Activated effector memory CD4-positive, alpha-beta T cell treated with anti-CD3 and anti-CD28 coated beads, Interleukin-2, amount 50 U/mL, for 16 hours (primary cell): ENCODE results near the gene SYF2.
"Not testable (repeated sequence)": the region's sequence is repeated elsewhere in the genome, so short reads cannot be mapped to it uniquely, and the experiment has no call there.

Experiments used
- DNase-seq: peaks from one replicate; pipeline ENCODE4 v3.0.0-alpha.2; 2020

SYF2 gene

GRCh38 chr1:25232027-25232865 lies at the start of gene SYF2:
Gene SYF2, minus strand, starts transcription at chr1:25232502. Its CDS starts 35 bp downstream, at chr1:25232467.
- DNase-seq = peak; percentile 95

DNA sequence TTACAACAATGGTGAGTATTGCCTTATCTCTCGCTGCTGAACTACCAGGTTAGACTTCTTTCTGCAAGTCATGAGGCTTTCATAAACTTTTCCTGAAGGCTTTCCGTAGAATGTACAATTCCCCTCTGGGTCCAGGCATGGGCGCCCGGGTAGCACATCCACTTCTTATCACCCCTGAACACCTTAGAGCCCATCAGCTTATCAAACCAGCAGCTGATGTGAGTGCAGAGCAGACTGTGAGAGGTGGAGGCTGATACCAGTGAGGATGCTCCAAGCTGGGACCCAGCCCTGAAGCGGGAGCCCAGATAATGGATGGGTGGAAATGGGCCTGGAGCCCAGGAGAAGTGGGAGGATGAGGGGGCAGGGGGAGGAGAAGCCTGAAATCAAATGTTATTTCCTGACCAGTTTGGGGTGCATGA lies 47.4 kb upstream of the SYF2 start:
- DNase-seq = not testable (repeated sequence)

GRCh38 chr1:25278790-25279189 lies 46.5 kb upstream of the SYF2 start:
- not testable (repeated sequence) for DNase-seq

GRCh38 chr1:25278358-25278757 lies 46.1 kb upstream of the SYF2 start:
- not testable (repeated sequence) for DNase-seq

GRCh38 chr1:25277295-25277694 lies 45.0 kb upstream of the SYF2 start:
- DNase-seq = not testable (repeated sequence)

GRCh38 chr1:25275648-25276047 lies 43.3 kb upstream of the SYF2 start:
- DNase-seq = not testable (repeated sequence)

DNA sequence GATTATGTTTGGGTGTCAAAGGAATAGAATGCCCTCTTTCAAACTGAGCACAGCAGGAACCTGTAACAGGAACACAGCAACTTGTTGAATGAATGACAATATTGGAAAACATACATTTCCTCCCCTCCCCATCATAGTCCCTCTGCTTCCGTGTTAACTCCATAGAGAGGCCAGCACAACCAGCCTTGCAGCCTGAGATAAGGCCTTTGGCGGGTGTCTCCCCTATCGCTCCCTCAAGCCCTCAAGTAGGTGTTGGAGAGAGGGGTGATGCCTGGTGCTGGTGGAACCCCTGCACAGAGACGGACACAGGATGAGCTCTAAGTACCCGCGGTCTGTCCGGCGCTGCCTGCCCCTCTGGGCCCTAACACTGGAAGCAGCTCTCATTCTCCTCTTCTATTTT lies 39.9 kb upstream of the SYF2 start, which contains the start of gene RHD:
TSS of gene RHD (plus strand) at position 272 of the 400 bp plus-strand sequence. CDS start at position 311, 39 bp downstream.
- not testable (repeated sequence) for DNase-seq

DNA sequence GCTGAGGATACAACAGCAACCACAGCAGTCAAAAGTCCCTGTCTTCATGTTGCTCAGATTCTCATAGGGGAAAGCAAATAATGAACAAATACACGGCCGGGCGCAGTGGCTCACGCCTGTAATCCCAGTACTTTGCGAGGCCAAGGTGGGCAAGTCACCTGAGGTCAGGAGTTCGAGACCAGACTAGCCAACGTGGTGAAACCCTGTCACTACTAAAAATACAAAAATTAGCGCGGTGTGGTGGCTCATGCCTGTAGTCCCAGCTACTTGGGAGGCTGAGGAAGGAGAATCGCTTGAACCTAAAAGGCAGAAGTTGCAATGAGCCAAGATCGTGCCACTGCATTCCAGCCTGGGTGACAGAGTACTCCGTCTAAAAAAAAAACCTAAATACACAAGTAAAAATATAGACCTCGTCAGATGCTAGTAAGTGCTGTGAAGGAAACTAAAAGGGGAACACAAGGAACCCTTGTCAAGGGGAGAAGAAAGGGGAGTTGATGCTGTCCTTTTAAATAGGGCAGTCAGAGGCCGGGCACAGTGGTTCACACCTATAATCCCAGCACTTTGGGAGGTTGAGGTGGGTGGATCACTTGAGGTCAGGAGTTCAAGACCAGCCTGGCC lies 36.0 kb upstream of the SYF2 start:
- peak; percentile 65 for DNase-seq

- DNase-seq = peak; percentile 98
These were observed 35.2 kb upstream of the SYF2 start for GRCh38 chr1:25267288-25268142.

DNA sequence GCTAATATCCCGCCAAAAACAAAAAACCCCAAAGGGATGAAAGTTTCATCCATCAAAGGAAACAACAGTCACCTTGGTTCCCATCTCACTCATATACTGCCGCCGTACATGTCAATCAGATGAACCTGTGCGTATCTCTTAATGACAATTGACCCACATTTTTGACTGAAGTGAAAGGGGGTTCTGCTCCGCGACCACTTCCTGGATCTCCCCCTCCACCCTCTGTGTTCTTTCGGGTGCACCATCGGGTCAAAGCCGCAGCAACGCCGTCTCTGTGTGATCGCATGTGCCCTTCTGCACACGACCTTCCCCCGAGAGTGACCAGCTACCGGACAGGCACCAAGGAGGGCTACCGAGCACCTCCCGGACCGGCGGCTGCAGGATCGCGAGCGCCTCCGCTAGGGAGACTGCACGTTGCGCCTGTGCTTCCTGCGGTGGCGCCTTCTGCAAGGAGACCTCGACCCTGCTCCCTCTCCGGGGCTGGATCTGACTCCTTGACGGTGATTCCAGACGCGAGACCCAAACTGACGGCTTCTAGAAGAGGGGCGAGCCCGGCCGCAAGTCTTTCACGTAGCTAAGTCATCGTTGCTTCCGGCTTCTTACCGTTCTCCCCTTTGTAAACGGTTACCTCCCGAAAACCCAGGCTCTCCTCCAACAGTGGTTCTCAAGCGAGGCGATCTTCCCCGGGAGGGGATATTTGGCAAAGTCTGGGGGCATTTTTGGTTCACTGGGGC lies 34.4 kb upstream of the SYF2 start:
- DNase-seq = peak; percentile 69

GRCh38 chr1:25260336-25260735 lies 28.0 kb upstream of the SYF2 start:
- not testable (repeated sequence) for DNase-seq

DNA sequence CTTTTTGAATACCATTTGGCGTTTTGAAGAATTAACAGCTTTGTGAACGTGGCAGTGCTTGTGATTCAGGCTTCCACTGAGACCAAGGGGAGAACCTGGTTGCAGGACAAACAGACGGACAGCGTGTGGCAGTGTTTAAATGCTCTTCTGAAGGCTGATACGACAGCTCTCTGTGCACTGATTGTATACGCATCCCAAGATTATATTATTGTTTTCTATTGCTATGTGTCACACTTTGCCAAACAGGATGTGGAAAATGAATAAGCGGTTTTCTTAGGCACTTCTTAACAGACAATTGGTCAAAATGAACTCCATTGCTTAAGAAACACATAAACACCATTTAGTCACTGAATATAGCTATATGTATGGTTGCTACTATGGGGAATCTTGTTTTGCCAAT lies 27.5 kb upstream of the SYF2 start:
- not testable (repeated sequence) for DNase-seq

DNA sequence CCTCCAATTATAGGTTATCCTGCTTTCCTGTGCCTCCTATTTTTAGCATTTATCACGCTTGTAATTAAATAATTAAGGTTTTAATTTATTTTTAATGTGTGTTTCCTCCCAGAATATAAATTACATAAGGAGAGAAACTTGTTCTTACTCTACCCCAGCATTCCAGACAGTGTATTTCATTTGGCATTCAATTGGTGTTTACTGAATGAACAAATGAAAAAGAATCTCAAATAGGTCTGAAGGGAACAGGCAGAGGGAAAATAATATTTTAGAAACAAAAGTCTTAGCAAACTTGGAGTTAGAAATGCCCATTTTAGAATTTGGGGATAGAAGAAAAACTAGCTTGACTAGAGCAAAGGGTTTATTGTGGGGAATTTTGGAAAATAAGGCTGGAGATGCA lies 24.9 kb upstream of the SYF2 start:
- DNase-seq = no peak

DNA sequence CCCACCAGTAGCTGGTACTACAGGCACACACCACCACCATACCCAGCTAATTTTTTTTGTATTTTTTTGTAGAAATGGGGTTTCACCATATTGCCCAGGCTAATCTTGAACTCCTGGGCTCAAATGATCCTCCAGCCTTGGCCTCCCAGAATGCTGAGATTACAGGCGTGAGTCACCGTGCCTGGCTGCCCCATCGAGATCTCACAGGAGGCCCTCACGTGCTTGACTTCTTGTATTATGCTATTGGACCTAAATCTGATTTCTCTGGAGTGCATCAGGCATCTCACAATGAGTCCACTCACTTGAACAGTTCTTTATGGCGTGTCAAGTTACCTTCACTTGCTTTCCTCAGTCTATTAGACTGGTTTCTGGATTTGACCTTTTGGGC lies 24.3 kb upstream of the SYF2 start:
- DNase-seq = no peak

DNA sequence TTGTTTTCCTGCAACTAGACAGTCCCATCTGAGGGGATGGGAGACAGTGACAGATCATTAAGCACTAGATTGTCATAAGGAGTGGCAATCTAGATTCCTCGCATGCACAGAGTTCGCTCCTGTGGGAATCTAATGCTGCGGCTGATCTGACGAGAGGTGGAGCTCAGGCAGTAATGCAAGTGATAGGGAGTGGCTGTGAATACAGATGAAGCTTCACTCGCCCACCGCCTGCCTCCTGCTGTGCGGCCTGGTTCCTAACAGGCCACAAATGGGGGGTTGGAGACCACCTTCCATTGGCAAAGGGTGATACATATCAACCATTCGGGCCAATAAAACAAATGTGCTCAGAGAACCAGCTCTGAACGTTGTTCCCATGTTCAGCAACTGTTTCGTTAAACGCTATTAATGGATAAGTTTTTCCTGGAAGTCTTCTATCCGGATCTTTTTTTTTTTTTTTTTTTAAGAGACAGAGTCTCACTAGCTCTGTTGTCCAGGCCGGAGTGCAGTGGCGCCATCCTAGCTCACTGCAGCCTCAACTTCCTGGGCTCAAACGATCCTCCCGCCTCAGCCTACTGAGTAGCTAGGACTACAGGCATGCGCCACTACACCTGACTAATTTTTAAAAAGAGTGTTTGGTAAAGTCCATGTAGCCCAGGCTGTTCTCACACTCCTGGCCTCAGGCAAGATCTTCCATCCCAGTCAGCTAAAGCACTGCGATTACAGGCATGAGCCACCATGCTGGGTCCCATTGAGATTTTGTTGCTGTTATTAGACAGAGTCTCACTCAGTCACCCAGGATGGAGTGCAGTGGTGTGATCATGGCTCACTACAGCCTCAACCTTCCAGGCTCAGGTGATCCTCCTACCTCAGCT lies 23.6 kb upstream of the SYF2 start:
- DNase-seq = no peak

DNA sequence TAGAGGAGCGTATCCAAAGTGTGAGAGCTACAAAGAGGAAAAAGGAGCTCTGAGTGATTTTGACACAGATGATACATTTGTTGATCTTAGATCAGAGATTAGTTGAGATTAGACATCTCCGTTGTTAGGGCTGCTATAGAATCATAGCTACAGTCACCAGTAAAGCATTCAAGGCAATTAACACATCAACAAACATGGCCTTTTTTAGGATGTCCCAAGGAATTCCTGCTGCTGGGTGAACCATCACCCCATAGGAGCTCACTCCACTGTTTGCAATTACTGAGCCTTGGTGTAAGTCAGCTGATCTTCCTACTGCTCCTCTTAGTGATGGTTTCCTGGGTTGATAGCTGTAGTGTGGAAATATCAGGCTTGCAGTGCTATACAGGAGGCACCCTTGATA lies 21.6 kb upstream of the SYF2 start:
- no peak for DNase-seq

GRCh38 chr1:25247829-25248754 lies 15.8 kb upstream of the SYF2 start:
- DNase-seq = no peak

GRCh38 chr1:25247024-25247828 lies 14.9 kb upstream of the SYF2 start, which contains the start of gene RSRP1:
Gene RSRP1, minus strand, starts transcription at chr1:25247454. Its CDS starts 491 bp downstream, at chr1:25246963.
- DNase-seq = peak; percentile 100

GRCh38 chr1:25246600-25247023 lies 14.3 kb upstream of the SYF2 start:
- peak; percentile 78 for DNase-seq
